DOHH2 (cell line): ENCODE data around the gene CYP11A1.

ENCODE experiments used
- H3F3A ChIP-seq: fragments of 200-600 bp; sonication (generic), shearing (Covaris generic); 2 replicates; pipeline ENCODE4 v1.6.0; 2016; ENCODE audit warnings: antibody characterized with exemption, mild to moderate bottlenecking; ENCODE audit not compliant: control insufficient read depth, insufficient read depth
- H3K27ac ChIP-seq: fragments of 200-600 bp; sonication (generic); 2 replicates; pipeline ENCODE4 v1.5.1; 2014; ENCODE audit warnings: low read depth, mild to moderate bottlenecking, low read length, moderate library complexity
- H3K27me3 ChIP-seq: fragments of 200-600 bp; sonication (generic); 2 replicates; pipeline ENCODE4 v1.6.1; 2014; ENCODE audit warnings: mild to moderate bottlenecking, low read length, mixed read lengths; ENCODE audit not compliant: control insufficient read depth
- H3K36me3 ChIP-seq: fragments of 200-600 bp; sonication (generic); 2 replicates; pipeline ENCODE4 v1.6.1; 2014; ENCODE audit warnings: mild to moderate bottlenecking, low read length, moderate library complexity, mixed read lengths; ENCODE audit not compliant: control insufficient read depth
- H3K4me1 ChIP-seq: fragments of 200-600 bp; sonication (generic); 2 replicates; pipeline ENCODE4 v1.6.1; 2014; ENCODE audit warnings: mild to moderate bottlenecking, low read length, mixed read lengths; ENCODE audit not compliant: control insufficient read depth
- H3K4me2 ChIP-seq: fragments of 200-600 bp; sonication (generic); 2 replicates; pipeline ENCODE4 v1.6.0; 2014; ENCODE audit warnings: mild to moderate bottlenecking, low read length, moderate library complexity
- H3K4me3 ChIP-seq: fragments of 200-600 bp; sonication (generic); 2 replicates; pipeline ENCODE4 v1.5.1; 2014; ENCODE audit warnings: mild to moderate bottlenecking, low read length, mixed read lengths
- H3K79me2 ChIP-seq: fragments of 200-600 bp; sonication (generic); 2 replicates; pipeline ENCODE4 v1.6.1; 2014; ENCODE audit warnings: mild to moderate bottlenecking, low read length, mixed read lengths; ENCODE audit not compliant: control insufficient read depth
- H3K9me2 ChIP-seq: fragments of 200-600 bp; sonication (generic); replicated peaks from 2 replicates; pipeline ENCODE4 v1.6.1; 2014; ENCODE audit warnings: mild to moderate bottlenecking, low read length, mixed read lengths; ENCODE audit not compliant: control insufficient read depth
- H3K9me3 ChIP-seq: fragments of 200-600 bp; sonication (generic); 2 replicates; pipeline ENCODE4 v1.6.1; 2014; ENCODE audit warnings: antibody characterized with exemption, low read length, mixed read lengths; ENCODE audit not compliant: control insufficient read depth, insufficient read depth
- H4K20me1 ChIP-seq: fragments of 200-600 bp; sonication (generic); 2 replicates; pipeline ENCODE4 v1.6.0; 2014; ENCODE audit warnings: low read depth, mild to moderate bottlenecking, antibody characterized with exemption, low read length, moderate library complexity; ENCODE audit not compliant: control insufficient read depth, insufficient read depth
- EZH2phosphoT487 ChIP-seq: fragments of 200-600 bp; sonication (generic); IDR thresholded peaks from 2 replicates; pipeline ENCODE4 v1.6.1; 2017; ENCODE audit warnings: borderline replicate concordance, mild to moderate bottlenecking, antibody characterized with exemption, low read length, moderate library complexity, mixed read lengths
- TF ChIP-seq, protein P1 (sequence below): fragments of 200-600 bp; sonication (generic); IDR thresholded peaks from one replicate; pipeline ENCODE4 v1.5.1; 2014; ENCODE audit warnings: antibody characterized with exemption, mild to moderate bottlenecking, low read depth, low read length; ENCODE audit not compliant: poor library complexity, severe bottlenecking

The CYP11A1 gene

DNA sequence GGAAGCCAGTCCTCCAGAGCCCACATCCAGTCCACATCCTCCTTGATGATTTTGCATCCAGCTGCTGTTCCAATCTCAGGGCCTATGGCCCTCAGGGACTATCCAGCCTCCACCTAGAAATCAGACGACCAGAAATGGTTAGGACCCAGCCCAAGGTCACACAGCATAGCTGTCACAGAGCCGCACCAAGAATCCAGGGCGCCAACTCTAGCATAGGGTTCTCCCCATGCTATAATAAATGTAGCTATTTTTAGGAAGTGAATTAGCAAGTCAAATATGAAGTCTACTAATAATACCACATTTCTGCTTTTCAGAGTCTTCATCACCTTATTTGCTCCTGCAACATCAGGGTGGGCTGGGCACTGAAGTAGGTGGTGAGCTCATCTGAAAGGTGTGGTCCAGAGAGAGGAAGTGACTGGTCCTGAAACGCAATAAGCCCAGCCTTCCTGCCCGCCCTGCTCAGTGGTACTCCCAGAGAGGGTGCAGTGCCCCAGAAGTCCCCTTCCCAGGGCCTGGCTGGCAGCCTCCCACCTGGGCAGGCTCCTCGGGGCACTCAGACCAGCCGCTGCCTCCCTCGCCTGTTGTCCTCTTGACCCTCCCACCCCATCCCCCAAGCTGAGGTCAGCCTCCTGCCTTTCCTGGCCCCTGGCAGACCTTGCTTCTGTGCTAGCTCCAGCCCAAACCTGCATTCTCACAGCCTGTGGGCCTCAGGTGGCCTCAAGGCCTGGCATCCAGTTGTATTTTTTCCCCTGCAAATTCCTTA, 17.6 kb upstream of the CYP11A1 start:
- Histone ChIP-seq H3K27ac (no peak overlapping the region), H3F3A (no peaks in the 10 kb centered on the region), H3K4me3 (no peak overlapping the region), H3K9me2 (no peaks in the 10 kb centered on the region), H3K27me3 (peaks cover 88% of the 10 kb centered on the region), H3K36me3 (no peaks in the 10 kb centered on the region), H3K9me3 (no peaks in the 10 kb centered on the region), H3K4me1 (peaks cover 28% of the 10 kb centered on the region), H4K20me1 (peaks cover 13% of the 10 kb centered on the region), H3K79me2 (no peaks in the 10 kb centered on the region), H3K4me2 (no peak overlapping the region; the same call in 1 of the 2 replicates)
- TF ChIP-seq, protein P1, sequence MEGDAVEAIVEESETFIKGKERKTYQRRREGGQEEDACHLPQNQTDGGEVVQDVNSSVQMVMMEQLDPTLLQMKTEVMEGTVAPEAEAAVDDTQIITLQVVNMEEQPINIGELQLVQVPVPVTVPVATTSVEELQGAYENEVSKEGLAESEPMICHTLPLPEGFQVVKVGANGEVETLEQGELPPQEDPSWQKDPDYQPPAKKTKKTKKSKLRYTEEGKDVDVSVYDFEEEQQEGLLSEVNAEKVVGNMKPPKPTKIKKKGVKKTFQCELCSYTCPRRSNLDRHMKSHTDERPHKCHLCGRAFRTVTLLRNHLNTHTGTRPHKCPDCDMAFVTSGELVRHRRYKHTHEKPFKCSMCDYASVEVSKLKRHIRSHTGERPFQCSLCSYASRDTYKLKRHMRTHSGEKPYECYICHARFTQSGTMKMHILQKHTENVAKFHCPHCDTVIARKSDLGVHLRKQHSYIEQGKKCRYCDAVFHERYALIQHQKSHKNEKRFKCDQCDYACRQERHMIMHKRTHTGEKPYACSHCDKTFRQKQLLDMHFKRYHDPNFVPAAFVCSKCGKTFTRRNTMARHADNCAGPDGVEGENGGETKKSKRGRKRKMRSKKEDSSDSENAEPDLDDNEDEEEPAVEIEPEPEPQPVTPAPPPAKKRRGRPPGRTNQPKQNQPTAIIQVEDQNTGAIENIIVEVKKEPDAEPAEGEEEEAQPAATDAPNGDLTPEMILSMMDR: no peak
- no peak for TF ChIP-seq EZH2phosphoT487

- TF ChIP-seq EZH2phosphoT487: no peak
- TF ChIP-seq, protein P1: no peak
- Histone ChIP-seq H3K36me3 (no peaks in the 10 kb centered on the region), H3K79me2 (no peaks in the 10 kb centered on the region), H3K9me2 (no peaks in the 10 kb centered on the region), H3K27me3 (peaks cover 83% of the 10 kb centered on the region), H3K27ac (no peak overlapping the region), H3F3A (no peaks in the 10 kb centered on the region), H4K20me1 (peaks cover 13% of the 10 kb centered on the region), H3K4me1 (peaks cover 28% of the 10 kb centered on the region), H3K4me3 (no peak overlapping the region), H3K9me3 (no peaks in the 10 kb centered on the region), H3K4me2 (no peak overlapping the region; the same call in 1 of the 2 replicates)
Observed at GRCh38 chr15:74384566-74384880, 17.1 kb upstream of the CYP11A1 start.

GRCh38 chr15:74383695-74384565, 16.5 kb upstream of the CYP11A1 start:
- no peak overlapping the region for H3K4me2 ChIP-seq
- no peak overlapping the region for H3K4me3 ChIP-seq
- peaks cover 13% of the 10 kb centered on the region for H4K20me1 ChIP-seq
- peaks cover 83% of the 10 kb centered on the region for H3K27me3 ChIP-seq
- peaks cover 28% of the 10 kb centered on the region for H3K4me1 ChIP-seq
- H3F3A ChIP-seq: no peaks in the 10 kb centered on the region
- no peak overlapping the region for H3K27ac ChIP-seq
- H3K9me3 ChIP-seq: no peaks in the 10 kb centered on the region
- no peaks in the 10 kb centered on the region for H3K9me2 ChIP-seq
- TF ChIP-seq EZH2phosphoT487: no peak
- TF ChIP-seq, protein P1: no peak
- no peaks in the 10 kb centered on the region for H3K36me3 ChIP-seq
- no peaks in the 10 kb centered on the region for H3K79me2 ChIP-seq
